ENCODE data around the gene PRAMEF4. TPM values are rescaled to one million over a fixed set of nuclear protein-coding genes. Genes with fewer than 3 reads are reported as not detected.
"Not testable (repeated sequence)": the region's sequence is repeated elsewhere in the genome, so short reads cannot be mapped to it uniquely, and the experiment has no call there.

Gene PRAMEF4
- total RNA-seq, 1 experiment from 2014 or later: not detected

- H3K27ac ChIP-seq (ENCODE audit: insufficient read length, low read depth, low read length); H3K36me3 Mint-ChIP-seq (ENCODE audit: insufficient read depth in 1 of 3, low read depth in 3 of 3); H3K9me3 ChIP-seq (ENCODE audit: control insufficient read depth, low read depth, low read length); H2AK5ac ChIP-seq (ENCODE audit: insufficient read length, low read length); H3K56ac ChIP-seq (ENCODE audit: insufficient read length, low read depth, low read length); H3K4me1 ChIP-seq (ENCODE audit: insufficient read depth, low read length); H4K8ac ChIP-seq (replicated peaks; ENCODE audit: insufficient read length, low read depth, low read length); H3K27me3 Mint-ChIP-seq (ENCODE audit: low read depth); H3K4me1 Mint-ChIP-seq; H4K5ac ChIP-seq (ENCODE audit: insufficient read length, low read depth, low read length); H2BK15ac ChIP-seq (ENCODE audit: low read depth, low read length); H3K14ac ChIP-seq (ENCODE audit: insufficient read depth, low read length); H3K23ac ChIP-seq (ENCODE audit: insufficient read length, low read depth, low read length); H3T11ph ChIP-seq (ENCODE audit: low read length); H3K27ac Mint-ChIP-seq; H3K79me2 ChIP-seq (ENCODE audit: insufficient read depth, low read length); H3K4me3 Mint-ChIP-seq; H3K79me1 ChIP-seq (ENCODE audit: insufficient read depth, low read depth, low read length, poor library complexity, severe bottlenecking); DNase-seq; H4K20me1 ChIP-seq (ENCODE audit: control insufficient read depth, insufficient read depth, insufficient read length); H2BK12ac ChIP-seq (ENCODE audit: insufficient read length, low read depth, low read length); H3K23me2 ChIP-seq (ENCODE audit: insufficient read length, low read depth, low read length, poor library complexity, severe bottlenecking); H2AFZ ChIP-seq (ENCODE audit: low read length); H4K91ac ChIP-seq (ENCODE audit: insufficient read length, low read depth, low read length); H2BK120ac ChIP-seq (ENCODE audit: low read depth, low read length, poor library complexity, severe bottlenecking); H3K9me3 Mint-ChIP-seq; H3K18ac ChIP-seq (ENCODE audit: insufficient read length, low read depth, low read length); H3K9ac ChIP-seq (ENCODE audit: extremely low read depth, insufficient read length, low read length); H3K27me3 ChIP-seq (ENCODE audit: insufficient read depth, low read length); H3K4ac ChIP-seq (ENCODE audit: low read depth, low read length); H3K4me2 ChIP-seq (ENCODE audit: insufficient read depth, insufficient read length, low read length); H2BK5ac ChIP-seq (ENCODE audit: insufficient read length, low read length); H2BK20ac ChIP-seq (ENCODE audit: low read depth, low read length, poor library complexity, severe bottlenecking): not testable (repeated sequence)
- WGBS (ENCODE audit: extremely low coverage, insufficient read length, low lambda C conversion rate): no CpG with 5 or more reads among the region's 2 CpGs
Measured at GRCh38 chr1:12921749-12922148, 35.7 kb upstream of the PRAMEF4 start.

- DNase-seq; H3K27ac ChIP-seq (ENCODE audit: insufficient read length, low read depth, low read length); H2BK5ac ChIP-seq (ENCODE audit: insufficient read length, low read length); H3K23me2 ChIP-seq (ENCODE audit: insufficient read length, low read depth, low read length, poor library complexity, severe bottlenecking); H2BK120ac ChIP-seq (ENCODE audit: low read depth, low read length, poor library complexity, severe bottlenecking); H3K79me2 ChIP-seq (ENCODE audit: insufficient read depth, low read length); H2BK20ac ChIP-seq (ENCODE audit: low read depth, low read length, poor library complexity, severe bottlenecking); H4K91ac ChIP-seq (ENCODE audit: insufficient read length, low read depth, low read length); H3K4me1 ChIP-seq (ENCODE audit: insufficient read depth, low read length); H2AFZ ChIP-seq (ENCODE audit: low read length); H3T11ph ChIP-seq (ENCODE audit: low read length); H4K8ac ChIP-seq (replicated peaks; ENCODE audit: insufficient read length, low read depth, low read length); H2AK5ac ChIP-seq (ENCODE audit: insufficient read length, low read length); H3K27me3 Mint-ChIP-seq (ENCODE audit: low read depth); H2BK12ac ChIP-seq (ENCODE audit: insufficient read length, low read depth, low read length); H3K4me1 Mint-ChIP-seq; H3K56ac ChIP-seq (ENCODE audit: insufficient read length, low read depth, low read length); H3K4me2 ChIP-seq (ENCODE audit: insufficient read depth, insufficient read length, low read length); H3K23ac ChIP-seq (ENCODE audit: insufficient read length, low read depth, low read length); H3K9ac ChIP-seq (ENCODE audit: extremely low read depth, insufficient read length, low read length); H3K4me3 Mint-ChIP-seq; H3K9me3 ChIP-seq (ENCODE audit: control insufficient read depth, low read depth, low read length); H3K14ac ChIP-seq (ENCODE audit: insufficient read depth, low read length); H3K79me1 ChIP-seq (ENCODE audit: insufficient read depth, low read depth, low read length, poor library complexity, severe bottlenecking); H3K4ac ChIP-seq (ENCODE audit: low read depth, low read length); H3K27me3 ChIP-seq (ENCODE audit: insufficient read depth, low read length); H3K27ac Mint-ChIP-seq; H4K20me1 ChIP-seq (ENCODE audit: control insufficient read depth, insufficient read depth, insufficient read length); H3K36me3 Mint-ChIP-seq (ENCODE audit: insufficient read depth in 1 of 3, low read depth in 3 of 3); H4K5ac ChIP-seq (ENCODE audit: insufficient read length, low read depth, low read length); H3K9me3 Mint-ChIP-seq; H3K18ac ChIP-seq (ENCODE audit: insufficient read length, low read depth, low read length); H2BK15ac ChIP-seq (ENCODE audit: low read depth, low read length): not testable (repeated sequence)
- no CpG with 5 or more reads among the region's 1 CpG for WGBS (ENCODE audit: extremely low coverage, insufficient read length, low lambda C conversion rate)
Measured at GRCh38 chr1:12916310-12916709, 30.3 kb upstream of the PRAMEF4 start, which contains the start of gene PRAMEF7. Gene PRAMEF7 (plus strand): TSS chr1:12916610. CDS start chr1:12917693, 1,083 bp downstream.
